SIG-M5 treated with dmso at 0.1 percent for 504 hours (cell line): ENCODE data around the gene DEDD.

Experiments
- DNase-seq: peaks from one replicate; lab custom pipeline; 2025; ENCODE audit not compliant: unreplicated experiment; lab: John Stamatoyannopoulos, UW

DEDD gene

GRCh38 chr1:161095230-161095629 lies 37.2 kb downstream of the DEDD start:
- no peak for DNase-seq

- DNase-seq: no peak
These were observed 38.0 kb downstream of the DEDD start for GRCh38 chr1:161094481-161094880.

- DNase-seq: no peak
These were observed 39.8 kb downstream of the DEDD start for GRCh38 chr1:161092621-161093028.

GRCh38 chr1:161091796-161092507 lies 40.5 kb downstream of the DEDD start:
- DNase-seq: no peak

GRCh38 chr1:161091093-161091492 lies 41.4 kb downstream of the DEDD start:
- no peak for DNase-seq

GRCh38 chr1:161090617-161091016 lies 41.9 kb downstream of the DEDD start:
- no peak for DNase-seq

GRCh38 chr1:161089938-161090337 lies 42.5 kb downstream of the DEDD start:
- no peak for DNase-seq

GRCh38 chr1:161089251-161089924 lies 43.1 kb downstream of the DEDD start, which contains the start of gene NECTIN4:
NECTIN4 (minus strand) TSS chr1:161089558; CDS start chr1:161089296, 262 bp downstream.
- DNase-seq: no peak

GRCh38 chr1:161088587-161089110 lies 43.8 kb downstream of the DEDD start:
- DNase-seq: no peak

GRCh38 chr1:161086457-161086856 lies 46.0 kb downstream of the DEDD start:
- no peak for DNase-seq

- no peak for DNase-seq
These were observed 47.3 kb downstream of the DEDD start for GRCh38 chr1:161085165-161085564.

- DNase-seq: no peak
These were observed 47.9 kb downstream of the DEDD start for GRCh38 chr1:161084597-161084988.

- peak; percentile 28 for DNase-seq
These were observed 48.5 kb downstream of the DEDD start for GRCh38 chr1:161083748-161084596.

- DNase-seq: peak; percentile 85
These were observed 49.3 kb downstream of the DEDD start for GRCh38 chr1:161082996-161083747.

GRCh38 chr1:161082483-161082882 lies 50.0 kb downstream of the DEDD start:
- no peak for DNase-seq

GRCh38 chr1:161081519-161081918 lies 50.9 kb downstream of the DEDD start:
- DNase-seq: no peak

GRCh38 chr1:161080441-161081405 lies 51.7 kb downstream of the DEDD start:
- no peak for DNase-seq

- DNase-seq: no peak
These were observed 52.9 kb downstream of the DEDD start for GRCh38 chr1:161079436-161080110.

- DNase-seq: no peak
These were observed 55.0 kb downstream of the DEDD start for GRCh38 chr1:161077426-161077825.
